ENCODE data around the gene CCDC71. TPM values are rescaled to one million over a fixed set of nuclear protein-coding genes. Genes with fewer than 3 reads are reported as not detected.

CCDC71 gene
- total RNA-seq, 1 experiment from 2014 or later: 46.4 TPM

DNA sequence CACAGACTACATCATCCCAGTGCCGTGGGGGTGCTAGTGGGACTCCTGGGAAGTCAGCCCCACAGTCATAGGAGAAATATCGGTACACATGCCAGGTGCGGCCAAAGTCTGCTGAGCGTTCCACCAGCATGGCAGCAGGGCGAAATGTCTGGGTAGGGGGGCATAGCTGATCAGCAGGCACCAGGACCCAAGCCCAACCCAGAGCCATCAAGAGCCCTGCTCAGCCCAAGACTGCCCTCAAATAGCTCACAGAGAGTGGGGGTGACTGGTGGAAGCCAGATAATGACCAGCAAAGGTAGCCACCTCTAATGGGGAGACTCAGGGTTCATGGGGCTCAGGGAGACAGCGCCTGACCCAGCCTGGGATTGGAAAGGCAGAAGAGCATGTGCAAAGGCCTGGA lies 34.6 kb downstream of the CCDC71 start:
- no peaks in the 10 kb centered on the region for H3K27me3 ChIP-seq (ENCODE audit: control insufficient read depth, insufficient read depth, low read length)
- H3K4me3 ChIP-seq (ENCODE audit: insufficient read depth, low read depth, low read length): no peak overlapping the region
- H3K36me3 ChIP-seq (replicated peaks; ENCODE audit: control insufficient read depth, insufficient read depth, low read length): no peaks in the 10 kb centered on the region; the same call in 1 of the 2 replicates
- no peak for DNase-seq

- Histone ChIP-seq H3K4me3 (ENCODE audit: insufficient read depth, low read depth, low read length) (no peak overlapping the region), H3K27me3 (ENCODE audit: control insufficient read depth, insufficient read depth, low read length) (no peaks in the 10 kb centered on the region), H3K36me3 (replicated peaks; ENCODE audit: control insufficient read depth, insufficient read depth, low read length) (no peaks in the 10 kb centered on the region; the same call in 1 of the 2 replicates)
- no peak for DNase-seq
These were observed 35.1 kb downstream of the CCDC71 start for GRCh38 chr3:49131040-49131439.

DNA sequence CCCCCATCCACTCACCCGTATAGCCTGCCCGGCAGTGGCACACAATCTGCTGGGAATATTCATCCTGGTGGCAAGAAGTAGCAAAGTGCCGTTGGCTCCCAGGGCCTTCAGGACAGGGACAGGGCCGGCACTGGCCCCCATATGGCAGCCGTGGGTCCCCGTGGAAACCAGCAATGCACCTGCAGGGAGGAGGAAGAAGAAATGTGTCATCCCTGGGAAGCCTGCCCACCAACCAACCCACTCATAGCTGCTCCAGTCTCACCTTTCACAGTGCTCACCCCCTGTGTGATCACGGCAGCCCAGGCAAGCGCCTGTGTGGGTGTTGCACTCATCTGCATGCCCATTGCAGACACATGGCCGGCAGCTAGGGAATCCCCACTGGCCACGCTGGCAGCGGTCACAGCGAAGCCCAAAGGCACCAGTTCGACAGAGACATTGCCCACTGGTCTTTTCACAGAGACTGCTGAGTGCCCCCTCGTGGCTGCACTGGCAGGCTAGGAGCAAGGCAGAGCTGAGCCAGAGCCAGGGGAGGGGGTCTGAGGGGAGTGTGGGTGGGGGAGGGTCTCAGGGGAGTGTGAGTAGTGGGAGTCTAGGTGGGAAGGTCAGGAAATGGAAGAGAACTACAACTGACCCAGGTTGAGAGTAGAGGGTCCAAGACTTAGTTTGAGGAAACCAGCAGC lies 41.0 kb downstream of the CCDC71 start:
- peaks cover 10% of the 10 kb centered on the region for H3K36me3 ChIP-seq (replicated peaks; ENCODE audit: control insufficient read depth, insufficient read depth, low read length)
- H3K27me3 ChIP-seq (ENCODE audit: control insufficient read depth, insufficient read depth, low read length): no peaks in the 10 kb centered on the region
- no peak overlapping the region for H3K4me3 ChIP-seq (ENCODE audit: insufficient read depth, low read depth, low read length)
- peak; percentile 69 for DNase-seq

DNA sequence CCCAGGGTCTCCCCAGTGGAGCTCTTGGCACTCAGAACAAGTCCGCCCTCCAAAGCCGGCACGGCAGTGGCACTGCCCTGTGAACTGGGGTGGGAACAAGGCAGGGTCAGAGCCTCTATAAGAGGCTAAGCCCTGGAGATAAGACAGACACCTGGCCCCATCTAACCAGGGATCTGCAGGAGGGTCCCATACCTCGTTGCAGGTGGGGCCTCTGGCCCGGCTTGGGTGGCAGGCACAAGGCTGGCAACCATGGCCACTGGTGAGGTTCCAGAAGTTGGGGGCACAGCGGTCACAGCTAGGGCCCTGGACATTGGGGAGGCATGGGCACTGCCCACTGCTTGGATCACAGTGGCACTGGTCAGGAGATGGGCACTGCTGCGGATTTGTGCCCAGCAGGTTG lies 41.9 kb downstream of the CCDC71 start:
- no peak overlapping the region for H3K4me3 ChIP-seq (ENCODE audit: insufficient read depth, low read depth, low read length)
- no peaks in the 10 kb centered on the region for H3K27me3 ChIP-seq (ENCODE audit: control insufficient read depth, insufficient read depth, low read length)
- peaks cover 10% of the 10 kb centered on the region for H3K36me3 ChIP-seq (replicated peaks; ENCODE audit: control insufficient read depth, insufficient read depth, low read length)
- no peak for DNase-seq

GRCh38 chr3:49123687-49124086 lies 42.4 kb downstream of the CCDC71 start:
- Histone ChIP-seq H3K36me3 (replicated peaks; ENCODE audit: control insufficient read depth, insufficient read depth, low read length) (peaks cover 12% of the 10 kb centered on the region), H3K4me3 (ENCODE audit: insufficient read depth, low read depth, low read length) (no peak overlapping the region), H3K27me3 (ENCODE audit: control insufficient read depth, insufficient read depth, low read length) (no peaks in the 10 kb centered on the region)
- DNase-seq: no peak

DNA sequence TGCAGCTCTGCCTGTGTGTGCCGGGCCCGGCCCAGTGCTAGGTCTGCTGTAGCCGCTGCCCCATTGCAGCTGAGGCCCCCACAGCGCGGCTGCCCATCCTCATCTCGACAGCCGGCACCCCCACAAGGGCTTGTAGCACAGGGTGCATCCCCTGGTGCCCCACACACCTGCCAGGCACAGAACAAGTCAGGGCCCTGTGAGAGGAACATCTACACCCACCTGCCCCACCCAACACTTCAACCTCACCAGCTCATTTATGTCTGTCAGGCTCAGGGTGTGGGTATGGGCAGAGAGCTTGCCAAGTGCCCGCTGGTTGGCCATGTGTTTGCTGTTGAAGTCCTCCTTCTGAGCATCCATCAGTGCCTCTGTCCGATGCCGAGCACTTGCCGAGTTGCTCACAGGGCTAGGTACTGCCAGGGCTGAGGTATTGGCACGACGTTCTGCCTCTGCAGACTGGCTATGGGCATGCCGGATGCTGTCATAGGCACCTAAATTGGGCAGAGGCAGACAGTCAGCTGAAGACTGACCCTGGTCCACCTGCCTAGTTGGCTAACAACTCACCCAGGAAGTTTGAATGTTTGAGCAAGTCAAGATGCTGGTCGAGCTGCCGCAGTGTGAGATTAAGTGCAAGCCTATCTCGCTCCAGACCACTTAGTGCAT lies 43.1 kb downstream of the CCDC71 start:
- H3K36me3 ChIP-seq (replicated peaks; ENCODE audit: control insufficient read depth, insufficient read depth, low read length): peaks cover 13% of the 10 kb centered on the region
- H3K27me3 ChIP-seq (ENCODE audit: control insufficient read depth, insufficient read depth, low read length): no peaks in the 10 kb centered on the region
- H3K4me3 ChIP-seq (ENCODE audit: insufficient read depth, low read depth, low read length): no peak overlapping the region
- no peak for DNase-seq

DNA sequence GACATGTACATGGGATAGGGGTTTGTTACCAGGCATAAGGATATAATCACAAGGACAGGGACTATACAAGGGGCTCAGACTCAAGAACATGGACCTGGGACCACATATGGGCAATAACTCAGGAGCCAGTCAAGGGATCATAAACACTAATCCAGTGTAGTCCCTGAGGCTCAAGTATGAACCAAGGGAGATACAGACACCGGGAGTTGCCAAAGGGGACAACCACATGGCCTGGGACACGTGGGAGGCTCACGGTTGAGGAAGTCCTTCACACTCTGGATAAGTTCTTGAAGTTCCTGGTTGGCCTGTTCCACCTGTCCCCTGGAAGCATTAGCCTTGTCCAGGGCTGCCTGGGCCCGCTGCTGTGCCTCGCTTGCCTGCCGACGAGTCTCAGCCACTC lies 43.7 kb downstream of the CCDC71 start:
- Histone ChIP-seq H3K36me3 (replicated peaks; ENCODE audit: control insufficient read depth, insufficient read depth, low read length) (peaks cover 19% of the 10 kb centered on the region), H3K4me3 (ENCODE audit: insufficient read depth, low read depth, low read length) (no peak overlapping the region), H3K27me3 (ENCODE audit: control insufficient read depth, insufficient read depth, low read length) (no peaks in the 10 kb centered on the region)
- no peak for DNase-seq

DNA sequence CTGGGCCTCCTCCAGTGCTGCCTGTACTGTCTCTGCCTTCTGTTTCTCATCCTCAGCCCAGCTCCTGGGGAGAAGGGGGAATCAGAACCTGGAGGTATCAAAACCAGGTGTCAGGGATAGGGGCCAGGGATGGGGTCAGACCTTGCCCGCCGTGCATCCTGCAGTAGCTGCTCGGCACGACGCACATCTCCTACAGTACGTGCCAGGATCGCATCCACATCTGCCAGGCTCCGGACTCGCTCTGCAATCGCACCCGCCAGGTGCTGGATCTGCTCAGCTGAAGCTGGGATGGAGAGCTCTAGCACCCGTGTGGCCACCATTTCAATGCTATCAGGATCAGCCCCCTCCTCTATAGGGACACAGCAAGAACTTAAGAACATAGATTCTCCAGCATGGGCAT lies 44.1 kb downstream of the CCDC71 start:
- peaks cover 23% of the 10 kb centered on the region for H3K36me3 ChIP-seq (replicated peaks; ENCODE audit: control insufficient read depth, insufficient read depth, low read length)
- no peak overlapping the region for H3K4me3 ChIP-seq (ENCODE audit: insufficient read depth, low read depth, low read length)
- DNase-seq: no peak
- H3K27me3 ChIP-seq (ENCODE audit: control insufficient read depth, insufficient read depth, low read length): no peaks in the 10 kb centered on the region

- peak overlapping the region; percentile 99 for H3K4me3 ChIP-seq (ENCODE audit: insufficient read depth, low read depth, low read length)
- no peaks in the 10 kb centered on the region for H3K27me3 ChIP-seq (ENCODE audit: control insufficient read depth, insufficient read depth, low read length)
- no peak for DNase-seq
- peaks cover 30% of the 10 kb centered on the region for H3K36me3 ChIP-seq (replicated peaks; ENCODE audit: control insufficient read depth, insufficient read depth, low read length)
These were observed 44.9 kb downstream of the CCDC71 start for GRCh38 chr3:49121132-49121736.

DNA sequence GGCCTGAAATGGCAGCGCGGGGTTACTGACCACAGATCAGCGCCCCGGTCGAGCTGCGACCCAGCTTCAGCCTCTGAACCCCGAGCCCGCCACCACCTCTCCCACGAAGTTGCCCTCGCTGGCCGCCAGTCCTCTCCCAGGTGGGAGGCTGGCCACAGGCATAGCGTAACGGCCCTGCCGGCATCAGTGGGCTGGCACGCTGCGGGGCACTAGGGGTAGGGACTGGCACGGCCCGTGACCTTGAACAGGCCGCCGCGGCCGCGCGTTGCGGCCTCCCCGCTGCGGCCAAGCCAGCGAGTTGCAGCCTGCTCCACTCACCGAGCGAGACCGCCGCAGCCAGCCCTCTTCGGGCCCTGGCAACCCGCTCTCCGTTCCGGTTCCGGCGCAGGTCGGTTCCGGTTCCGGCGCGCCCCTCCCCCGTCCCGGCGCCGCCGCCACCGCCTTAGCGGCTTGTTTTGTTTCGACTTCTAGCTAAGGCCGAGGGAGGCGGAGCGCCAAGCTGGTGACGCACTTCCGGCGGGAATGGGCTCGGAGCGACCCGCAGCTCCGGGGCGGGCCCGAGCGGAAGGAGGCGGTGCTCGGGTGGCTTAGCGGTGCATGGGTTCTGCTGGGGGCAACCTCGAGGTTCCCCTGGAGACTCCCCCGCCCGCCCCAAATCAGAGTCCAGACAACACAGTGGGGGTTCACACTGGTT lies 45.5 kb downstream of the CCDC71 start, which contains the start of gene USP19:
Gene USP19, minus strand, starts transcription at position 386 of the 694 bp plus-strand sequence. CDS start 1,678 bp downstream, outside the sequence.
- Histone ChIP-seq H3K27me3 (ENCODE audit: control insufficient read depth, insufficient read depth, low read length) (no peaks in the 10 kb centered on the region), H3K4me3 (ENCODE audit: insufficient read depth, low read depth, low read length) (peak within 1 kb of the TSS; percentile 99), H3K36me3 (replicated peaks; ENCODE audit: control insufficient read depth, insufficient read depth, low read length) (peaks cover 34% of the 10 kb centered on the region)
- DNase-seq: peak; percentile 100

DNA sequence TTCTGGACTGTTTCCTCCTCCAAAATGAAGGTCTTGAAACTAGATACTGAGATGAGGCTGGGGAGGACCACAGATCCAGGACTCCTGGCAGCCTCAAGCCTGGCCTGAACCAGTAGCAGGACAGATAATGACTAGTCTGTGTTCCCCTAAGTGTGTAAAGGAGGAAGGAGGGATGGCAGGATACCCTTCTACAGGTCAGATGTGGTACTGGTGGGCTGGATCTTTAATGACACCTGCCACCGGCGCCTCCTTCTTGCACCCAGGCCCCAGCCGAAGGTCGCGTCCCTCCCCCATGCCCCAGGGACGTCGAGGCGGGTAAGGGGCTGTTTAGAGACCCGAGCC lies 46.1 kb downstream of the CCDC71 start:
- Histone ChIP-seq H3K27me3 (ENCODE audit: control insufficient read depth, insufficient read depth, low read length) (no peaks in the 10 kb centered on the region), H3K36me3 (replicated peaks; ENCODE audit: control insufficient read depth, insufficient read depth, low read length) (peaks cover 39% of the 10 kb centered on the region), H3K4me3 (ENCODE audit: insufficient read depth, low read depth, low read length) (peak overlapping the region; percentile 99)
- DNase-seq: no peak

DNA sequence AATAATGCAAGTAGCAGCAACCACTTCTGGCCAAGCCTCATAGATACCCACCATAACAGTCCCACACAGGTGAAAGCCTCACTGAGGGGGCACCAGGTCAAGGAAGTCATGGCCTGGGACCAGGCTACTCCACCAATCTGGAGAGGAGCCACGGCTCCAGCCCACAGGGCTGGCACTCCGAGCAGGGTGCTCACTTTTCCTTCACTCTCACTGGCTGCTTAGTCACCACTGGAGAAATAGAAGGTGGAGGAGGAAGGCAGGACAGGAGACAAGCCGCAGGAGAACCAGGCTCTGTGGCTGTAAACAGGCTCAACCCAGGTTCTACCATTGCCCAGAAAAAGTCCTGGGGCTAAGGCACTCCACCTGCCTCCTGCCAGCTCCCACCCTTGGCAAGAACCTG lies 46.7 kb downstream of the CCDC71 start:
- no peaks in the 10 kb centered on the region for H3K27me3 ChIP-seq (ENCODE audit: control insufficient read depth, insufficient read depth, low read length)
- H3K4me3 ChIP-seq (ENCODE audit: insufficient read depth, low read depth, low read length): 0 out of 2 replicates have a peak overlapping the region, but pooled peaks have one; percentile 99
- DNase-seq: no peak
- H3K36me3 ChIP-seq (replicated peaks; ENCODE audit: control insufficient read depth, insufficient read depth, low read length): peaks cover 43% of the 10 kb centered on the region

DNA sequence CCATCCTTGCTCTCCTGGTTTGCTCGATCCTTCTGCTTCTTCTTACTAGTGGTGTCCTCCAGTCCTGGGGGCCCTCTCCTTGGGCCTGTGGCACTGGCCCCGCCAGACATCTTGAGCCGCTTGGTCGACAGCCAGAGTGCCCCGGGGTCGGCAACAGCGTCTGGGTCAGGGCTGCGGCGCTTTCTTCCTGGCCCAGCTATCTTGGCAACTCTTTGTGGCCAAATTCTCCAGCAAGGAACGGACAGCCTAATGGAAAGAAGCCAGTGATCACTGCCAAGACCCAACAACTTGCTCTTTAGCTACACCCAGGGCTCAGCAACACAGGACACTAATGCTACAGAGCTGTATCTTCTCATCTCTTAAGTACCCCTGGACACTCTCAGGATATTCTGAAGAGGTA lies 47.1 kb downstream of the CCDC71 start:
- no peak for DNase-seq
- Histone ChIP-seq H3K4me3 (ENCODE audit: insufficient read depth, low read depth, low read length) (no peak overlapping the region), H3K36me3 (replicated peaks; ENCODE audit: control insufficient read depth, insufficient read depth, low read length) (peaks cover 46% of the 10 kb centered on the region), H3K27me3 (ENCODE audit: control insufficient read depth, insufficient read depth, low read length) (no peaks in the 10 kb centered on the region)
